Measurements from ENCODE around the gene VAMP5. TPM values are rescaled to one million over a fixed set of nuclear protein-coding genes. Genes with fewer than 3 reads are reported as not detected.

Gene VAMP5
- total and polyA plus RNA-seq, 2 experiments from 2014 or later = 0.87 to 7.8 TPM

GRCh38 chr2:85541753-85542457 is 42.3 kb upstream of the VAMP5 start:
- TF ChIP-seq JUNB (IDR thresholded peaks at IDR 0.05; ENCODE audit: unreplicated experiment) = no peak
- TF ChIP-seq EZH2phosphoT487 (IDR thresholded peaks at IDR 0.05; ENCODE audit: unreplicated experiment) = no peak
- TF ChIP-seq POLR2AphosphoS5 (IDR thresholded peaks at IDR 0.05; ENCODE audit: low read depth) = no peak; the same call in none of the 2 replicates
- TF ChIP-seq CTCF (conservative IDR thresholded peaks at IDR 0.05; ENCODE audit: low read depth in 2 of 2) = no peak
- TF ChIP-seq ZNF462 (CRISPR knock-in tag; IDR thresholded peaks at IDR 0.05) = no peak
- TF ChIP-seq CREB1 (CRISPR knock-in tag; IDR thresholded peaks at IDR 0.05; ENCODE audit: low read depth) = no peak
- no peak for TF ChIP-seq REST (IDR thresholded peaks at IDR 0.05; ENCODE audit: unreplicated experiment)
- TF ChIP-seq, protein P1, sequence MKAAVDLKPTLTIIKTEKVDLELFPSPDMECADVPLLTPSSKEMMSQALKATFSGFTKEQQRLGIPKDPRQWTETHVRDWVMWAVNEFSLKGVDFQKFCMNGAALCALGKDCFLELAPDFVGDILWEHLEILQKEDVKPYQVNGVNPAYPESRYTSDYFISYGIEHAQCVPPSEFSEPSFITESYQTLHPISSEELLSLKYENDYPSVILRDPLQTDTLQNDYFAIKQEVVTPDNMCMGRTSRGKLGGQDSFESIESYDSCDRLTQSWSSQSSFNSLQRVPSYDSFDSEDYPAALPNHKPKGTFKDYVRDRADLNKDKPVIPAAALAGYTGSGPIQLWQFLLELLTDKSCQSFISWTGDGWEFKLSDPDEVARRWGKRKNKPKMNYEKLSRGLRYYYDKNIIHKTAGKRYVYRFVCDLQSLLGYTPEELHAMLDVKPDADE (IDR thresholded peaks at IDR 0.05) = no peak
- TF ChIP-seq ZNF331 (CRISPR knock-in tag; IDR thresholded peaks at IDR 0.05; ENCODE audit: low read depth) = no peak
- no peak for TF ChIP-seq STAT1 (IDR thresholded peaks at IDR 0.05; ENCODE audit: unreplicated experiment)
- TF ChIP-seq EZH2 (IDR thresholded peaks at IDR 0.05; ENCODE audit: low read depth, unreplicated experiment) = no peak
- TF ChIP-seq NANOG (IDR thresholded peaks at IDR 0.05; ENCODE audit: borderline replicate concordance) = no peak
- TF ChIP-seq ZNF114 (CRISPR knock-in tag; IDR thresholded peaks at IDR 0.05) = no peak
- Histone ChIP-seq H3K9me2 (ENCODE audit: insufficient read depth) (no peaks in the 10 kb centered on the region), H3K4me2 (peak overlapping the region; percentile 96), H3F3A (replicated peaks; ENCODE audit: low read depth) (peaks cover 70% of the 10 kb centered on the region), H3K4me3 (peak overlapping the region; percentile 92), H2AFZ (no peak overlapping the region), H4K20me1 (replicated peaks; ENCODE audit: insufficient read depth) (peaks cover 38% of the 10 kb centered on the region), H3K27me3 (ENCODE audit: insufficient read depth) (no peaks in the 10 kb centered on the region), H3K27ac (ENCODE audit: low read depth) (peak overlapping the region; percentile 100), H3K4me1 (ENCODE audit: insufficient read depth) (peaks cover 21% of the 10 kb centered on the region), H3K79me2 (replicated peaks; ENCODE audit: insufficient read depth) (peaks cover 45% of the 10 kb centered on the region), H3K36me3 (ENCODE audit: insufficient read depth) (peaks cover 59% of the 10 kb centered on the region)
- Mint-ChIP-seq H3K36me3 (ENCODE audit: low read depth) (peaks cover 78% of the 10 kb centered on the region), H3K27me3 (ENCODE audit: insufficient read depth, low read depth, poor library complexity) (peaks cover 21% of the 10 kb centered on the region), H3K9me3 (no peaks in the 10 kb centered on the region), H3K4me1 (peaks cover 42% of the 10 kb centered on the region), H3K4me3 (peak overlapping the region; percentile 98), H3K27ac (no peak overlapping the region)
- DNase-seq (ENCODE audit: low spot score) (no peak), ATAC-seq (no peak)

Data from GM23338 (cell line).